NCI-H1417 treated with DMSO at 0.1 percent for 48 hours (cell line): ENCODE measurements around the gene FAM3D.

Experiments
- DNase-seq: peaks from one replicate; lab custom pipeline; 2025; lab: John Stamatoyannopoulos, UW

Gene FAM3D

DNA sequence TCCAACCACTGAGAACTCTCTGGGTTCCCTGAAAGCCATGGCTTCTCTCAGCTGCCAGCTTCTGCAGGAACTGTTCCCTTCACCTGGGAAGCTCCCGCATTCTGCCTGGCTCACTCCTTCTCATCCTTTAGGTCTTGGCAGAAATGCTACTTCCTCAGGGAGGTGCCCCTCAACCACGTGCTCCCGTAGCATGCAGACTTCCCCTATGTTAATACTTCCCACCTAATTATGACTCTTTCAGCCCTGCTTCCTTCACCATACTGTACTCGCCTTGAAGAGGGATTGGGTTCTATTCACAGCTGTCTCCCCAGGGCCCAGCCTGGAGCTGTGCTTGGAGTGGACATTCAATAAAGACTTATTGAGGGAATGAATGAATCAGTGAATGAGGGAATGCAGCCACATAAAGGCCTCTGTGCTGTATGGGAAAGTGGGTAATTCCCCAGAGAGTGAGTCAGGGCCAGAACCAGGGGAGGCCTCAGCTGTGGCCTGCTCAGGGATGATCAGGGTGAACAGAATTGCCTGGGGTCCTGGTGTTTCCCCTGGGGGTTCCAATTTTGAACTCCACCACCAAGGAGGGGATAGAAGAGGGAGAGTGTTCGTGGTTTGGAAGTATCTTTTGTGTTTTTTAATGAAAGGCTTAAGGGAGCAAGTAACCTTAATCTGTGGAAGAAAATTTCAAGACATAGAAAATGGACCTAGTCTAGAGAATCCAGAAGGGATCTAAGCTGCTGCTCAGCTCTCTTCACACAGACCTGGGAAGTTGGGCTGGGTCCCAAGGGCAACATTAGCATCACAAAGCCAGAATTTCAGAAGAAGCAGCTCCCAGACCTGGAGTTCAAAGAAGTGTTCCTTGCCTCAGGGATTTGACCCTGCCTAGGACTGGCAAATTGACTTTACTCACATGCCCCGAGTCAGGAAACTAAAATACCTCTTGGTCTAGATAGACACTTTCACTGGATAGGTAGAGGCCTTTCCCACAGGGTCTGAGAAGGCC is 74.8 kb downstream of the FAM3D start:
- no peak for DNase-seq

GRCh38 chr3:58588030-58588614 is 78.5 kb downstream of the FAM3D start:
- DNase-seq: no peak

- no peak for DNase-seq
Observed at GRCh38 chr3:58586776-58587192, 79.8 kb downstream of the FAM3D start.

DNA sequence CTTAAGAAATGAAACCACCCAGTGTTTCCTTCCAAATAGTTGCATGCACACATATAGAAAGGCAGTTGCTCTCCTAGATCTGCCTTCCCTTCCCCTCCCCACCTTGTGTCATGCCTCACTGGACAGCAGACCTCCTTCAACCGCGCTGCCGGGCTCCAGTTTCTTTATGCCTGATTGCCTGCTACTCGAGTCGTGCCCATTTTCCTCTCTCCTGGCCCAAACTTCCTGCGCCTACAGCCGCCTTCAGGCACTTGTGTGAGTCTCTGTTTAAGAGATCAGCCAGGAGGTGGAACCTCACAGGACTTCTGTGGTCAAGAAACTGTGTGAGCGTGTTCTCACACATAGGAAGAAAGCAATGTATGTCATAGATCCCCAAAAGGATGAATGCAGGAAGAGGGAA is 80.6 kb downstream of the FAM3D start:
- no peak for DNase-seq

- no peak for DNase-seq
Observed at GRCh38 chr3:58585005-58585786, 81.4 kb downstream of the FAM3D start.

DNA sequence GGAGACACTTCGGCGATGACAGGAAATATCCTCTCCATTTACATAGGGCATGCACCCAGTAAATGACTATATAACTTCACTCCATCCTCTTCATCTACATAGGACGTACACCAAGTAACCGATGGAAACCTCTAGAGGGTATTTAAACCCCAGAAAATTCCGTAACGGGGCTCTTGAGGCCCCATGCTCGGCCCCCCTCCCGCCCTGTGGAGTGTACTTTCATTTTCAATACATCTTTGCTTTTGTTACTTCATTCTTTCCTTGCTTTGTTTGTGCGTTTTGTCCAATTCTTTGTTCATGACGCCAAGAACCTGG is 81.9 kb downstream of the FAM3D start:
- DNase-seq: no peak
